Stimulated activated CD4-positive, alpha-beta T cell treated with anti-CD3 and anti-CD28 coated beads, Interleukin-2, amount 100 ng/mL, for 24 hours (primary cell): Measurements from ENCODE around the gene LYST.
"Not testable (repeated sequence)": the region's sequence is repeated elsewhere in the genome, so short reads cannot be mapped to it uniquely, and the experiment has no call there.

Experiments
- DNase-seq, 2 donors: peaks; one replicate each; pipeline ENCODE4 v3.0.0-alpha.2; 2020

The LYST gene

GRCh38 chr1:235866205-235866912, at the start of gene LYST:
Gene LYST, minus strand, starts transcription at chr1:235866906. Its CDS starts 36,489 bp downstream, at chr1:235830417.
- peak; percentile 60 to 64 for DNase-seq

GRCh38 chr1:235915489-235915888, 48.8 kb upstream of the LYST start:
- not testable (repeated sequence) for DNase-seq

- DNase-seq = no peak
Observed at GRCh38 chr1:235913311-235913710, 46.6 kb upstream of the LYST start.

GRCh38 chr1:235911876-235912275, 45.2 kb upstream of the LYST start:
- DNase-seq = no peak

GRCh38 chr1:235911300-235911662, 44.6 kb upstream of the LYST start:
- DNase-seq = no peak

GRCh38 chr1:235910357-235911299, 43.9 kb upstream of the LYST start:
- peak; percentile 46 to 49 for DNase-seq

- DNase-seq = no peak
Observed at GRCh38 chr1:235908742-235909520, 42.2 kb upstream of the LYST start.

- no peak for DNase-seq
Observed at GRCh38 chr1:235907897-235908240, 41.2 kb upstream of the LYST start.

GRCh38 chr1:235907187-235907896, 40.6 kb upstream of the LYST start:
- no peak for DNase-seq

GRCh38 chr1:235906436-235906835, 39.7 kb upstream of the LYST start:
- DNase-seq = no peak

- DNase-seq = not testable (repeated sequence)
Observed at GRCh38 chr1:235903809-235904208, 37.1 kb upstream of the LYST start.

GRCh38 chr1:235902677-235903542, 36.2 kb upstream of the LYST start:
- DNase-seq = no peak

GRCh38 chr1:235901461-235901860, 34.8 kb upstream of the LYST start:
- DNase-seq = no peak

GRCh38 chr1:235898126-235898525, 31.4 kb upstream of the LYST start:
- no peak for DNase-seq

- DNase-seq = no peak
Observed at GRCh38 chr1:235893840-235894239, 27.1 kb upstream of the LYST start.

GRCh38 chr1:235892734-235893413, 26.2 kb upstream of the LYST start:
- no peak for DNase-seq

- DNase-seq = no peak
Observed at GRCh38 chr1:235892202-235892601, 25.5 kb upstream of the LYST start.

GRCh38 chr1:235888119-235888643, 21.5 kb upstream of the LYST start:
- DNase-seq = peak; percentile 60 to 79

GRCh38 chr1:235887676-235888075, 21.0 kb upstream of the LYST start:
- DNase-seq = no peak

- no peak for DNase-seq
Observed at GRCh38 chr1:235885655-235886262, 19.1 kb upstream of the LYST start.
